Adrenal gland (tissue), 12 donors: ENCODE measurements around the gene EFTUD2. TPM values are rescaled to one million over a fixed set of nuclear protein-coding genes. Genes with fewer than 3 reads are reported as not detected.

Experiments
- DNase-seq, 7 donors: peaks; one replicate each; pipeline ENCODE4 v3.0.0-alpha.2; 2019 to 2020
- H3K27ac ChIP-seq, 5 donors: fragments of 200-600 bp; sonication (generic) in 4 of 5; 1 replicate in 3 of 5; 2 replicates in 2 of 5; pipeline versions ENCODE4 v1.5.1 to v1.8.0; 2016 to 2020; ENCODE audit warnings: mild to moderate bottlenecking in 1 of 5
- H3K27me3 ChIP-seq: fragments of 200-600 bp; 2 replicates; pipeline ENCODE4 v1.8.0; 2021
- H3K36me3 ChIP-seq, 2 donors: fragments of 200-600 bp; replicated peaks in 1 of 2; 1 replicate in 1 of 2; 2 replicates in 1 of 2; pipeline versions ENCODE4 v1.5.1 to v1.8.0; 2018 to 2022
- H3K4me1 ChIP-seq, 2 donors: fragments of 200-600 bp; replicated peaks in 1 of 2; 1 replicate in 1 of 2; 2 replicates in 1 of 2; pipeline versions ENCODE4 v1.5.1 to v1.8.0; 2018 to 2021
- H3K4me3 ChIP-seq, 4 donors: fragments of 200-600 bp; sonication (generic) in 3 of 4; one replicate each; pipeline ENCODE4 v1.5.1; 2016 to 2018
- H3K9me3 ChIP-seq, 3 donors: fragments of 200-600 bp; sonication (generic) in 1 of 3; replicated peaks in 1 of 3; 1 replicate in 2 of 3; 2 replicates in 1 of 3; pipeline versions ENCODE4 v1.5.1 to v1.8.0; 2016 to 2021
- POLR2A ChIP-seq, 2 donors: fragments of 450-650 bp; IDR thresholded peaks; one replicate each; pipeline ENCODE4 v1.6.1; 2017; ENCODE audit warnings: antibody characterized with exemption in 2 of 2, mild to moderate bottlenecking in 2 of 2, moderate library complexity in 1 of 2
- WGBS, 4 donors: extraction: QIAGEN DNeasy Blood & Tissue Kit in 2 of 4; methylation state at CpG; one replicate each; pipeline versions ENCODE4 v1.1.5 to v1.1.7; 2013 to 2017; 5-methylcytosine and 5-hydroxymethylcytosine counted together
- intact Hi-C, 2 donors: fragments of 100-400 bp; cut with DNase I; formaldehyde crosslinking; loops; one replicate each; pipeline versions ENCODE4 v1.14.1 to v1.15.0; 2022 to 2023
- polyA plus RNA-seq, 3 donors: library from polyadenylated mRNA; stranded (reverse); fragments of 200-250 nt in 2 of 3; fragments of 350-450 nt in 1 of 3; fragmentation: Illumina TruSeq in 1 of 3; extraction: RNeasy Lipid Tissue Mini Kit (QIAGEN cat#74804) in 1 of 3; gene quantifications; one replicate each; pipeline ENCODE4 v1.2.3, GENCODE V29; 2013 to 2014
- total RNA-seq, 9 donors: library from RNA; depleted of rRNA in 4 of 9; stranded (reverse); fragments of >200 nt in 4 of 9; fragments of 120-200 nt in 1 of 9; fragmentation: NEBNext Ultra II Directional in 1 of 9; extraction: Animal tissue kit (Norgen Biotek cat#: 25700) in 1 of 9; gene quantifications; one replicate each; pipeline versions ENCODE4 v1.1.0 to v1.2.4, GENCODE V29; 2013 to 2023
- TF ChIP-seq, protein P1 (sequence below), 6 experiments: fragments of 450-650 bp in 4 of 6; fragments of 200-600 bp in 2 of 6; sonication (generic) in 1 of 6; IDR thresholded peaks; 1 replicate in 5 of 6; 2 replicates in 1 of 6; pipeline versions ENCODE4 v1.5.1 to v1.8.0; 2016 to 2021; ENCODE audit warnings: antibody characterized with exemption in 6 of 6, mild to moderate bottlenecking in 2 of 6, moderate library complexity in 1 of 6
- donor health status: healthy with polysubstance abuse.
- donor health status: Bipolar disorder and iron deficiency.
- donor health status: DM: yes; HTN: yes; CAD: no.
- donor health status: DM: no; HTN: no; CAD: no.
- donor health status: DM: no; HTN: no; CAD: no.
- donor health status: DM: yes; HTN: yes; CAD: no.

Gene EFTUD2
- total and polyA plus RNA-seq, 12 donors = 30.5 to 122 (median 87.2) TPM

GRCh38 chr17:44932096-44932786, 33.0 kb upstream of the EFTUD2 start:
- intact Hi-C loops = loop anchor here in 1 of 2 donors (5.0 kb wide), 1 partner anchor 45 kb away; no protein-coding TSS in a partner anchor
- H3K9me3 ChIP-seq = no peaks in the 10 kb centered on the region
- H3K27me3 ChIP-seq = no peaks in the 10 kb centered on the region
- no peak overlapping the region for H3K4me3 ChIP-seq
- TF ChIP-seq, protein P1, sequence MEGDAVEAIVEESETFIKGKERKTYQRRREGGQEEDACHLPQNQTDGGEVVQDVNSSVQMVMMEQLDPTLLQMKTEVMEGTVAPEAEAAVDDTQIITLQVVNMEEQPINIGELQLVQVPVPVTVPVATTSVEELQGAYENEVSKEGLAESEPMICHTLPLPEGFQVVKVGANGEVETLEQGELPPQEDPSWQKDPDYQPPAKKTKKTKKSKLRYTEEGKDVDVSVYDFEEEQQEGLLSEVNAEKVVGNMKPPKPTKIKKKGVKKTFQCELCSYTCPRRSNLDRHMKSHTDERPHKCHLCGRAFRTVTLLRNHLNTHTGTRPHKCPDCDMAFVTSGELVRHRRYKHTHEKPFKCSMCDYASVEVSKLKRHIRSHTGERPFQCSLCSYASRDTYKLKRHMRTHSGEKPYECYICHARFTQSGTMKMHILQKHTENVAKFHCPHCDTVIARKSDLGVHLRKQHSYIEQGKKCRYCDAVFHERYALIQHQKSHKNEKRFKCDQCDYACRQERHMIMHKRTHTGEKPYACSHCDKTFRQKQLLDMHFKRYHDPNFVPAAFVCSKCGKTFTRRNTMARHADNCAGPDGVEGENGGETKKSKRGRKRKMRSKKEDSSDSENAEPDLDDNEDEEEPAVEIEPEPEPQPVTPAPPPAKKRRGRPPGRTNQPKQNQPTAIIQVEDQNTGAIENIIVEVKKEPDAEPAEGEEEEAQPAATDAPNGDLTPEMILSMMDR (IDR thresholded peaks at IDR 0.05) = no peak
- no peak for TF ChIP-seq POLR2A (IDR thresholded peaks at IDR 0.05)
- H3K36me3 ChIP-seq = no peaks in the 10 kb centered on the region
- no peaks in the 10 kb centered on the region for H3K4me1 ChIP-seq
- WGBS, 4 donors = 91 to 97% (median 94%) methylated on average over 6 to 8 of the region's 8 CpGs
- no peak overlapping the region for H3K27ac ChIP-seq
- DNase-seq = no peak

DNA sequence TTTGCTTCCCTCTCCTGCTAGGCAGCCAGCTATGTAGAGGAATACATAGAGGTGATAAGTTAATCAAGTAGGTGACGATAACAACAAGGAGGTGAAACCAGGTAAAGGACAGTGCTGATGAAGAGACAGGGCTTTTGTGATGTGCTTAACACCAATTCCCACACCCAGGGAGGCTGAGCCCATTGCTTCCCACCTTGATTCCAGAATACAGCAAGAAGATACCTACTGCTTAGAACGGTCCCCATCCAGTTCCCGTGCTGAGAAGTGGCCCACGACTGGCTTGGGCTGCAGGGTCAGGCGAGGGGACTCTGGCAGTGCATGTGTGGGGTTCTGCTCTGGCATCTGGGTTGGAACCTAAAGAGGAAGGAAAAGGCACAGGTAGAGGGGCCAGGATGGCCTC, 32.1 kb upstream of the EFTUD2 start:
- H3K4me1 ChIP-seq = no peaks in the 10 kb centered on the region
- H3K36me3 ChIP-seq = no peaks in the 10 kb centered on the region
- intact Hi-C loops = loop anchor here in 1 of 2 donors (5.0 kb wide), 1 partner anchor 46 kb away; no protein-coding TSS in a partner anchor
- no peaks in the 10 kb centered on the region for H3K9me3 ChIP-seq
- H3K4me3 ChIP-seq = no peak overlapping the region
- H3K27ac ChIP-seq = no peak overlapping the region
- H3K27me3 ChIP-seq = no peaks in the 10 kb centered on the region
- no peak for DNase-seq
- WGBS, 4 donors = 87 to 95% (median 94%) methylated on average over 5 of the region's 5 CpGs
- TF ChIP-seq, protein P1 (IDR thresholded peaks at IDR 0.05) = no peak
- TF ChIP-seq POLR2A (IDR thresholded peaks at IDR 0.05) = no peak

- intact Hi-C loops = loop anchor here in 1 of 2 donors (5.0 kb wide), 1 partner anchor 47 kb away; no protein-coding TSS in a partner anchor
- no peak for DNase-seq
- WGBS, 4 donors = 82 to 87% (median 85%) methylated on average over 4 to 6 of the region's 6 CpGs
Observed at GRCh38 chr17:44930667-44931066, 31.4 kb upstream of the EFTUD2 start.

GRCh38 chr17:44928950-44929720, 29.9 kb upstream of the EFTUD2 start:
- peak; percentile 45 to 84 (median 73) for DNase-seq
- no peaks in the 10 kb centered on the region for H3K4me1 ChIP-seq
- WGBS, 4 donors = 75 to 100% (median 84%) methylated on average over 4 to 7 of the region's 7 CpGs
- no peak overlapping the region for H3K4me3 ChIP-seq
- no peaks in the 10 kb centered on the region for H3K36me3 ChIP-seq
- TF ChIP-seq, protein P1 (IDR thresholded peaks at IDR 0.05) = no peak
- no peak for TF ChIP-seq POLR2A (IDR thresholded peaks at IDR 0.05)
- intact Hi-C loops = no loop called here
- no peaks in the 10 kb centered on the region for H3K27me3 ChIP-seq
- H3K9me3 ChIP-seq = no peaks in the 10 kb centered on the region
- H3K27ac ChIP-seq = no peak overlapping the region

More at GRCh38 chr17:44930667-44931066, 31.4 kb upstream of the EFTUD2 start:
- no peaks in the 10 kb centered on the region for H3K36me3 ChIP-seq
- no peak overlapping the region for H3K4me3 ChIP-seq
- no peaks in the 10 kb centered on the region for H3K4me1 ChIP-seq
- TF ChIP-seq POLR2A (IDR thresholded peaks at IDR 0.05) = no peak
- TF ChIP-seq, protein P1 (IDR thresholded peaks at IDR 0.05) = no peak
- H3K9me3 ChIP-seq = no peaks in the 10 kb centered on the region
- no peaks in the 10 kb centered on the region for H3K27me3 ChIP-seq
- H3K27ac ChIP-seq = no peak overlapping the region
